ENCODE results near the gene FKBP6.
A peak's percentile ranks its signal among the peaks of the same experiment; 100 is the strongest.
"Not testable (repeated sequence)": the region's sequence is repeated elsewhere in the genome, so short reads cannot be mapped to it uniquely, and the experiment has no call there.

The FKBP6 gene, protein sequence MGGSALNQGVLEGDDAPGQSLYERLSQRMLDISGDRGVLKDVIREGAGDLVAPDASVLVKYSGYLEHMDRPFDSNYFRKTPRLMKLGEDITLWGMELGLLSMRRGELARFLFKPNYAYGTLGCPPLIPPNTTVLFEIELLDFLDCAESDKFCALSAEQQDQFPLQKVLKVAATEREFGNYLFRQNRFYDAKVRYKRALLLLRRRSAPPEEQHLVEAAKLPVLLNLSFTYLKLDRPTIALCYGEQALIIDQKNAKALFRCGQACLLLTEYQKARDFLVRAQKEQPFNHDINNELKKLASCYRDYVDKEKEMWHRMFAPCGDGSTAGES

DNA sequence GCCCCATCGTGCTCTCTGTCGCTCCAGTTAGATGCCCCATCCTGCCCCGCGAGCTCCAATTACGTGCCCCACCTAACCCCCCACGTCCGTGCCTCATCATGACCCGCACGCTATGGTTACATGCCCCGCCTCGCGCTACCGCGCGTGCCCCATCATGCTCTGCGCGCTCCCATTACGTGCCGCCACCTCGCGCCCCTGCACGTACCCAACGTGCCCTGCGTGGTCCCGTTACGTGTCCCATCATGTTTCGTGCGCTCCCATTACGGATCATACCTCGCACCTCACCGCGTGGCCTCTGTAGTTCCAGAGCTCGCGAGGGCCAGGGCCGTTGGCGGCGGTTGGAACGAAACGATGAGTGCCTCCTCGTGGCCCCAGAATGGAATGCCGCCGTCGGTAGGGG lies at the start of gene FKBP6, which contains the start of gene TRIM50:
TSS of gene FKBP6 (plus strand) at position 240 of the 400 bp plus-strand sequence. CDS start 268 bp downstream, outside the sequence.
TSS of gene TRIM50 (minus strand) at position 161 of the 400 bp plus-strand sequence. CDS start 3,295 bp downstream, outside the sequence.
- DNase-seq, result not testable (repeated sequence)

DNA sequence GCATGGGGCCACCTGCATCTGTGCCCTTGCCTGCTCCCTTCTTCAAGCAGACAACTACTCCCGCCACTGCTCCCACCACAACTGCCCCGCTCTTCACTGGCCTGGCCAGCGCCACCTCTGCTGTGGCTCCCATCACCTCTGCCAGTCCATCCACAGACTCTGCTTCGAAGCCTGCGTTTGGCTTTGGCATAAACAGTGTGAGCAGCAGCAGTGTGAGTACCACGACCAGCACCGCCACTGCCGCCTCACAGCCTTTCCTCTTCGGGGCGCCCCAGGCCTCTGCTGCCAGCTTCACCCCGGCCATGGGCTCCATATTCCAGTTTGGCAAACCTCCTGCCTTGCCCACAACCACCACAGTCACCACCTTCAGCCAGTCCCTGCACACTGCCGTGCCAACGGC lies 30.7 kb upstream of the FKBP6 start:
- DNase-seq, result not testable (repeated sequence)

DNA sequence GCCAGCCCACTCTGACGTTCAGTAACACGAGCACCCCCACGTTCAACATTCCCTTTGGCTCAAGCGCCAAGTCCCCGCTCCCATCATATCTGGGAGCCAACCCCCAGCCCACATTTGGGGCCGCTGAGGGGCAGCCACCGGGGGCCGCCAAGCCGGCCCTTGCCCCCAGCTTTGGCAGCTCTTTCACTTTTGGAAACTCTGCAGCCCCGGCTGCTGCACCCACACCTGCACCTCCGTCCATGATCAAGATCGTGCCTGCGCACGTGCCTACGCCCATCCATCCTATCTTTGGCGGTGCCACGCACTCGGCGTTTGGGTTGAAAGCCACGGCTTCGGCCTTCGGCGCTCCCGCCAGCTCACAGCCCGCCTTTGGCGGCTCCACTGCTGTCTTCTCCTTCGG lies 30.3 kb upstream of the FKBP6 start:
- not testable (repeated sequence) for DNase-seq

DNA sequence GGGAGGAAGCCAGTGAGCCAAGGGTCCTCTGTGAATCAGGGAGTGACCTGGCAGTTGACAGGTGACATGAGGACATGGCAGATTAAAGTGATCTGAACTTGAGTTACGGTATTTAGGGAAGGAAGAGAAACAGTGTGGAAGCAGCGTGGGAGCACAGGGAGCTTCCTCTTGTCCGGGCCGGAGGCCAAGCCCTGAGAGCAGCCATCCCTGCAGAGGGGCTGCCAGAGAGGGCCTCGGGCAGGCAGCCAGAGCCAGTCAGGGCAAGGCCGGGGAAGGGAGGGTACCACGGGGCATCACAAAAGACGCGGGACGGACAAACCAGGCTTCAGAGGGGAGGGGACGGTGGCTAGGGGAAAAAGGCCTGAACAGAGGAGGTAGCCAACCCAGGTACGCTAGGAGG lies 28.1 kb upstream of the FKBP6 start:
- DNase-seq, result not testable (repeated sequence)

DNA sequence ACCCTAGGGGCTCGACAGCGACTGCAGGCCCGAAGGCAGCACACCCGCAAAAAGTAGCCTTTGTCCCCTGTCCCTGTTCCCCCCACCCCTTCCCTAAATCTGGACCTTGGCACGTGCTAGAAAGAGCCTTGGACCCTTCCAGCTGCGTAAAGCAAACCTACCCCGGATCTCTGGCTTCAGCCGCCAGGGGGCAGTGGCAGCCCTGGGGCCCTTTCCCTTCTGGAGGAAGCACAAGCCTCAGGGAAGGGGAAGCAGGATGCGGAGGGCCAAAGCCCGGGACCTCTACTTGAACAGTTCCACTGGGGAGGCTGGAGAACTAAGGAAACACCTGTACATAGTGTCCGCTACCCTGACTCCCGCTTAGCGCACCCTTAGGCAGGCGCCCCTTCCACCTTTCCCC lies 26.9 kb upstream of the FKBP6 start:
- not testable (repeated sequence) for DNase-seq

DNA sequence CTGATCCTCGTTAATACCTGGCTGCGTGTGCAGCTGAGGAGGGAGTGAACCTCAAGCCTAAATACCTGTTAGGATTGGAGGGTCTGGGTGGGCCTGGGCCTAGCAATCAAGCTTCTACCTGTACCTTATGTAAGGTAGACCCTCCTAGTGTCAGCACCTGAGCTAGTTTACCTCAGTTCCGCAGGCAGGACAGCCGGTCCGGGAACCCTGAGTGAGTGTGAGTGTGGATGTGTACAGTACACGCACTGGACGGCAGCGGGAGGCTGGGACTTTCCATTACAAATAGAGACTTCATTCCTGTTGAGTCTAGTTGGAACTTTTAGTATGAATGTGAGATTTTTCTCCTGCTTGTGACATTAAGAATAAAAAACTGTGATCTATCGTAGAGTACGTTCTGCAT lies 25.1 kb upstream of the FKBP6 start:
- DNase-seq, result not testable (repeated sequence)

DNA sequence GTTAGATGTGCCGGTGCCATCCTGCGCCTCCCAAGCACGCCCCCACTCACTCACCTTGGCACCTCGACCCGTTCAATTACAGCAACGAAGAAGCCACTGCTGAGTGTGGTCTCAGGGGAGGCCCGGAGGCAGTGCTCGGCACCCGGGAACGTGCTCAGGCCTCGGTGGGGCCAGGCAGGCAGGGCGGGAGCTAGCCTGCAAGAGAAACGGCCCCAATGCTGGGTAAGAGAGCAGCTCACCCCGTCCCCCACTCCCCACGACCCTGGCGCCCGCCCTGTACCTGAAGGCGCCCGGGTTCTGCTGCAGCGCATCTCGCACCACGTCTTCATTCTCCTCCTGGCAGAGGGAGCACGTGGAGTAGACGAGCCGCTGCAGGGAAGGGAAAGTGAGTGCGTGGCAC lies 24.4 kb upstream of the FKBP6 start:
- DNase-seq, result no peak

DNA sequence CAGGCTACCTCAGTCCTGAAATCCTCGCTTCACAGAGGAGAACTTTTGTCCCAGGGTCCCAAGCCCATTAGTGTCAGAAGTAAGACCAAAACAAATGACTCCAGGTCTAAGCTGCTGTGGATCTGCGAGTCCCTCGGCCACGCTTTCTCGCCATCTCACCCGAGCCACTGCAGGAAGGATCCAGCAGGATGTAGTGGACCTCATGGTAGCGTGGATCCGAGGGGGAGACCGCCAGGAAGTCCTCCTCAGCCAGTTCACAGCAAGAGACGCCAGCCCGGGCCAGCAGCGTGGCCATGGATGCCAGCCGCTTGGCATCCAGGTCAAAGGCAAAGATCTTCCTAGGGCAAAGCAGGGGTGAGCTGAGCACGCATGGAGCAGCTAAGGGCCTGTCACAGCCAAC lies 23.9 kb upstream of the FKBP6 start:
- DNase-seq, result no peak

DNA sequence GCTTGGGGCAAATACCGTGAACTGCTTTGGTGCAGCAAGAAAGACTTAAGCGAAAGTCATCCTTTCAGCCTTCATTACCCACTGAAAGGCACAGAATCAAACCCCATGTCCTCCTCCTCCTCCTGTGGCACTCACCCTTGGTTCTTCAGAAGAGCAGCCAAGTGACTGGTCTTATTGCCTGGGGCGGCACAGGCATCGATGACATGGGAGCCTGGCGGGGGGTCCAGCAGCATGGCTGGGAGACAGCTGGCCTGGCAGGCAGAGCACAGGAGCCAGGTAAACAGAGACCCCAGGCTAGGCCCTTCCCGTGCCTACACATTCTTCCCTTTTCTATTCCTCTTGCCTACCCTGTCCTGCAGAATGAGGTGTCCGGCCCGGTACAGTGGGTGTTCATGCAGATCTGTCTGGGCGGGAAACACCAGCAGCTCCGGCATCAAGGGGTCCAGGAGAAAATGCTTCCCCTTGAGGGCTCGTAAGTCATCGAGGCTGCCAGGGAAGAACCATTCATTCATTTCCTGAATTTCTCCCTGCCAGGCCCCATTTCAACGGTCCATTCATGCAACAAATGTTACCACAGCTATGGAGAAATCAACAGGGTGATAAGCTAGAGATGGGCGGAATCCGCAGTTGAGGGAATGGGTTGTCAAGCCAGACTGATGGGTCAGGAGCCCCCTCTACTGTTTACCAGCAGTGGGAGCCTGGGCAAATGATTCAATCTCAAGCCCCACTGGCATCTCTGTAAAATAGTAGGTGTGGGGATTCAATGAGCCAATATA lies 23.2 kb upstream of the FKBP6 start:
- DNase-seq, result not testable (repeated sequence)

DNA sequence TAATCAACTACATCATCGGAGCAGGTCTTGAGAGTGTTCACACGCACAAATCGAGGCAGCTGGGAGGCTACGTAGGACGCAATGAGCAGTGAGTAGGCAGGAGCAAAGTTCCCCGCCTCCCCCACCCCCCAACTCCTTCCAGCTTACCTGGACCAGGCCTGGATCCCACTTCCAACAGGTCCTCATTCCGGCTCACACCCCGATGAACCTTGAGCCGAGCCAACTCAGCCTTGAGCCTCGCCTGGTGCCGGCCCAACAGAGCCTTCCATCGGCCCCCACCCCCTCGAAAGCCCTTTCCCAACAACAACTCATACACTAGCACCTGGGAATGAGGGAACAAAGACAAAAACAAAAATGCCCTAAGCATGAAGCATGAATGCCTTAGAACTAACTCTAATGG lies 20.5 kb upstream of the FKBP6 start:
- no peak for DNase-seq

DNA sequence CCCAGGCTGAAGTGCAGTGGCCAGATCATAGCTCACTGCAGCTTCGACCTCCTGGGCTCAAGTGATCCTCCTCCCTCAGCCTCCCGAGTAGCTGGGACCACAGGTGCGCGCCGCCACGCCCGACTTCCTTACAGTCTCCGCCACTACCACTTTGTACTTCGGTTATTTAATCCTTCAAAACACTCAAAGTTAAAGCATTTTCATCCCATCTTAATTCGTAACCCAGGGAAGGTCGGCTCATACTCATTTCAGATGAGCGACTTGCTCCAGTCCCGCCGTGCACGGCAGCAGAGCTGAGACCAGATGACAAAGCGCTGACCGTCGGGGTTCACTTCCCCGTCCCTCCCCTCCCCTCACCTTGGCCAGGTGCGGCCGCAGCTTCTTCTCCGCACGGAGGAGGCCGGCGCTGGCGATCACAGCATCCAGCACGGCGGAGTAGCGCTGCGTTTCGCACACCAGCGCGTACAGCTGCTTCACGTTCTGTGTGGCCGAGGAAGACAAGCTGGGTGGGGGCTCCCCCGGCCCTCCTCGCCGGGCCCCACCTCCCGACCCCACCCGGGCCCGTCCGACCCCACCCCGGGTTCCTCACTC lies 19.8 kb upstream of the FKBP6 start:
- DNase-seq, result no peak

DNA sequence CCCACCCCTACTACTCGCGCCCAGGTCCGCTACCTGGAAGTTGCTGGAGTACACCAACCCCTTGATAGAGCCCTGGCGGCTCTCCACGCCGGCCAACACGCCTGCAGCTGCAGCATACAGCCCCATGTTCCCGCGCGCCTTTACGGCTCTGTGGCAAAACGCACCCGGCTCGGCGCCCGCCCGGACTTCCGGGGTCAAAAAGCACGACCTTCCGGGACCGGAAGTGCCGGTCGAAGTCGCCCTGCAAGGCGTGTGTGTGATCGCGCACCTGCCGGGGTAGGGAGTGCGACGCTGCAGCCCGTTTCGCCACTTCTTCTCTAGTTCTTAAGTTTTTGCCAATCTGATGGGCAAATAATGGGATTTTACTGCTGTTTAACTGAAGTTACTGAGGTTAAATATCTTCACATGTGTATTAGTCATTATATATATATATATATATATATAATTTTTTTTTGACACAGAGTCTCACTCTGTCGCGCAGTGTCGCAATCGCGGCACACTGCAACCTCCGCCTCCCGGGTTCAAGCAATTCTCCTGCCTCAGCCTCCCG lies 19.2 kb upstream of the FKBP6 start, which contains the start of gene NSUN5:
TSS of gene NSUN5 (minus strand) at position 162 of the 550 bp plus-strand sequence. CDS start at position 126, 36 bp downstream.
- peak; percentile 77 for DNase-seq

DNA sequence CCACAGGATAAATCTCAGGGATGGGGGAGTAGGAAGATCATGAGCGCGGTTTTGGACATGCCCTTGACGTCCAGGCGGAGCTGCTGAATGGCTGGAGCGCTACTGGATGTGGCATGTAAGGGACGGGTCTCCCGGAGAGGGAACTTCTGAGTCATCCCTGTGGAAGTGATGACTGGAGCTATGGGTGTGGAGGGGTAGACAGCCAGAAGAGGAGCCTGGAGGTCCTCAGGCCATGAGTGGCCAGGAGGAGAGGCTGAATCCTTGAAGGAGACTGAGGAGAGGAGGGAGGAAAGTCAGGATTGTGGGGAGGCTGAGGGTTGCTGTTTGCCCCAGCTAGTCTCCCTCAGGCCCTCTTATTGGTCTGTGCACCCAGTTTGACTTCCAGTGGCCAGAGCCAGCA lies 16.5 kb upstream of the FKBP6 start:
- not testable (repeated sequence) for DNase-seq

DNA sequence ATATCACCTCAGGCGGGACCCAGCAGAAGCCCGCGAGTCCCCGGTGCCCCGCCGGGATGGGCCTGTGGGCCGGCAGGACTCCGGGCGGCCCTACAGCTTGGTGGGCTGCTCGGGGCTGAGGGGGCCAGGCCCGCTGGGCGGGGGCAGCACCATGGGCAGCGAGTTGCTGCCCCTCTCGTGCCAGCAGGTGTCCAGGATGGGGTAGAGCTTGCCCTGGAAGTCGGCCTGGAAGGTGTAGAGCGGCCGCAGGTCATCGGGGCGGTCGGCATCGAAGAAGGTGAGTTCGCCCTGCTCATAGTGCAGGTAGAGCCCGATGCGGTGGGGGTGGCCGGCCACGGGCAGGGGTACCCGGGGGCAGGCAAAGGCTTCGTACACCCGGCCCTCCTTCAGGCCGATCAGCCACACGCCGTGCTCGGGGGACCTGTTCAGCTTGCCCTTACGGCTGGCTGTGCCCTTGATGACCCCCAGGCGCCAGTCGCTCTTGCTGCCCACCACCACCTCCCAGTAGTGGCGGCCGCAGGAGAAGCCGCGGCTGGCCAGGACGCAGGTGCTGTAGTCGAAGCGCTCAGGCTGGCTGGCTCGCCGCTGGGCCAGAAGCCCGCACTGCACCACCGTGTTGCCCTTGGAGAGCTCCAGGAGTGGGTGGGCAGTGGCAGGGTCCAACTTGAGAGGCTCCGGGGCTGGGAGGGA lies 15.0 kb upstream of the FKBP6 start:
- DNase-seq, result no peak

DNA sequence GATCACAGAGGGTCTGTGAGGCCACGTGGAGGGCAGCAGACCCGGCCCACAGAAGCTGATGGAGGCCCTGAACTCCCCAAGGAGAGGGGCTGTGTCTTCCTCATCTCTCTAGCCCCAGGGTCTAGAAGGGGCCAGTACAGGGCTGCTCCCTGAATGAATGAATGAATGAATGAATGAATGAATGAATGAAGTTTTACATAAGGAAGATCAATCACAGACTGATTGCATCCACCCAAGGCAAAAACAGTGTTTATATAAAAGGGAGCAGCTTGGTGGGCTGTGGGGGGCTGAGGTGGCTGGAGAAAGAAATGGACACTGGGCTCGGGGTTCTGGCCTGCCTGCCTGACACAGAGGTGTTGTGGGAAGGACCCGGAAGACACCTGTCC lies 14.4 kb upstream of the FKBP6 start:
- DNase-seq, result no peak

DNA sequence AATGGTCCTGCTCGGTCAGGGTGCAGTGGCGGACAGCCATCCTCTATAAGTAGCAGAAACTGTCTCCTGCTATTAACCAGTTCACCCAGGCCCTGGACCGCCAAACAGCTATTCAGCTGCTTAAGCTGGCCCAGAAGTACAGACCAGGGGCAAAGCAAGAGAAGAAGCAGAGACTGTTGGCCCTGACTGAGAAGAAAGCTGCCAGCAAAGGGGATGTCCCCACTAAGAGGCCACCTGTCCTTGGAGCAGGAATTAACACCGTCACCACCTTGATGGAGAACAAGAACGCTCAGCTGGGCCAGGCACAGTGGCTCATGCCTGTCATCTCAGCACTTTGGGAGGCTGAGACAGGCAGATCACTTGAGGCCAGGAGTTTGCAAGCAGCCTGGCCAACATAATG lies 13.7 kb upstream of the FKBP6 start:
- no peak for DNase-seq

DNA sequence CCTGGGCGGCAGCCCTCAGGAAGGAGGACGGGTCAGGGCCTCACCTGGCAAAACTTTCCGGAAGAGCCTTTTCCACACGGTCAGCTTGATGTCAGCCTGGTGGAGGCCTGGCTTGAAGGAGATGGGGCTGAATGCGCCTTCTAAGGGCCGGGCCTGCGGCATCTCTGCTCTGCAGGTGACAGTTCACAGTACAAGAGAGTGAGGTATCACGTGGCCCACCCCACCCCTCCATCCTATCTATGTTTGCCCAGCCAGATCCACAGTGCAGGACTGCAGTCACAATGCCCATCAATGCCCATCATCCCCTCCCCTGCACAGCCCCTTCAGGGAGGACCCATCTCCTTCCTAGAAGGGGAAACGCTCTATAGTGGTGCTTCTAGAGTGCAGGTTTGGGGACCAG lies 11.4 kb upstream of the FKBP6 start:
- DNase-seq, result no peak

DNA sequence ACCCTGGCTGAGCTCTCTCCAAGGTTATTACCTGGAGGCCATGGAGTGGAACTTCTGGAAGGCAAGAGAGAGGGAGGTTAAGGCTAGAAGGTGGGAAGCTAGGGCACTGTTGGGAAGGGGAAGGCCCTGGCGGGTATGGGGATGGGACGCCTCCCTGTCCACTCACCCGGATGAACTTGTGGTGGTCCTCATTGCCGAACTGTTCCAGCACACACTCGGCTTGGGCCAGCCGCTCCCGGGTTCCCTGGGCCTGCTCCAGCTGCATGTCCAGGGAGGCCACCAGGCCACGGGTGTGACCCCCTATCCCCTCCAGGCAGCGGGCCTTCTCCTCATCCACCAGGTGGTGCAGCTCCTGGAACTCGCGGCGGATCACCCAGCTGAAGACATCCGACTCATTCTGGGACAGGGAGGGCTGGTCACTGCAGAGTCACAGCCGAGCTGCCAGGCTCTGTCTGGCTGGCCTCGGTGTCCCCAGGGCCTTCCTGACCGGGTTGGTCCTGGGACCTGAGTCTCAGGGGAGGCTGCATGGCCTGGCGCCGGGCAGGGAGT lies 9.2 kb upstream of the FKBP6 start:
- DNase-seq, result not testable (repeated sequence)

DNA sequence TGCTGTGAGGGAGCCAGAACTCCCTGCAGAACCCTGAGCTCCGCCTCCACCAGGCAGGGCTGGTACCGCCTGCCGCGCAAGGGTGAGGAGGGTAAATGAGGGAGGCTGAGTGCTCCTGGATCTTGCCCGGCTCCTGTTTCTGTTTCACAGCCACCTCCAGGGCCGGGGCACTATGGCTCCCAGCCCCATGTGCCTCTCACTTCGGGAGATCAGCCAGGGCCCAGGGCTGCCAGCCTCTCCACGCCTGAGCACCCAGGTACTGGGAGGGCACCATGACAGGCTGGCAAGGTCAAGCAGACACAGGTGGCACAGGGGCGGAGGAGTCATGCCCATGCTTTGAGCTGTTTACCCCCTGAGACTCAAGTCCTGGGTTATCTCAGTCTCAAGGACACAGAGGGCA lies 8.4 kb upstream of the FKBP6 start:
- DNase-seq, result not testable (repeated sequence)

DNA sequence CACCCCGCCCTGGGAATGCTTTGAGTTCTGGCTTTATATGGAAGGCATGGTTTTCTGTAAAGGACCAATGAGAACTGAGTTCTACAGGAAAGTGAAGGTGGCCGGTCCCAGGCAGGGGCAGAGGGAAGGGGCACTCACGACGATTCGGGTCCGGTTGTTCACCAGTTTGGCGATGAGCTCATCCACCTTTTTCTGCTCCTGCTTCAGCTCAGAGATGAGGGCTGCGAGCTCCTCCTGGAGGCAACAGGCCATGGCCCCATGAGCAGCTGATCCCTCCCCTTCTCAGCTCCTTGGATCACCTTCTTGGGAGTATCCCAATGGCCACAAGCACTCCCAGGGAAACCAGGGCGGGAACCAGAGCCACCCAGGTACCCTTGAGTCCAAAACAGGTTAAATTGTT lies 8.0 kb upstream of the FKBP6 start:
- not testable (repeated sequence) for DNase-seq

DNA sequence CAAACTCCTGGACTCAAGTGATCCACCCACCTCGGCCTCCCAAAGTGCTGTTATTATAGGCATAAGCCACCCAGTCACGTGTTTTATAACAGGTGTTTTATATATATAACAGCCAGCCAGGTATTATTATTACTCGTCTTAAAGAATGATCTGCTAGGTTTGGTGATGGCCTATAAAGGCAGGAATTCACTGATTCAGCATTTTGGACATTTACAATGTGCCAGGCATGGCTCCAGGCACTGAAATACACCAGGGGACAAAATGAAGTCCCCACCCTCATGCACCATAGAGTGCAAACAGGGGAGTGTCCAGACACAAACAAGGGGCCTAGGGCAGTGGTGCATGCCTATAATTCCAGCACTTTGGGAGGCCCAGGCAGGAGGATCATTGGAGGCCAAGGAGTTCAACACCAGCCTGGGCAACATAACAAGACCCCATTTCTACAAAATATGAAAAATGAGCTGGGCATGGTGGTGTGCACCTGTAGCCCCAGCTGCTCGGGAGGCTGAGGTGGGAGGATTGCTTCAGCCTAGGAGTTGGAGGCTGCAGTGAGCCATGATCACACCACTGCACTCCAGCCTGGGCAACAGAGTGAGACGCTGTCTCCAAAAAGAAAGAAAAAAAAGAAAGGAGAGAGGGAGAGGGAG lies 4.4 kb upstream of the FKBP6 start:
- DNase-seq, result not testable (repeated sequence)

All from 8988T (cell line).